HCT116 (cell line): ENCODE results near the gene PEAK3. TPM values are rescaled to one million over a fixed set of nuclear protein-coding genes. Genes with fewer than 3 reads are reported as not detected.
A peak's percentile ranks its signal among the peaks of the same experiment; 100 is the strongest.

ENCODE experiments used
- ATAC-seq: fragments of 200-7000 bp; cut with Tn5 transposase; 2 replicates; pipeline ENCODE4 v1.9.1; 2020; ENCODE audit warnings: mild to moderate bottlenecking, moderate library complexity
- BruUV-seq: library from RNA; stranded (reverse); fragments of 400-500 nt; replicated peaks from 2 replicates; lab custom pipeline; 2021; lab: Mats Ljungman, UMichigan
- CTCF ChIA-PET: fragments of 300-600 bp; sonication (Branson Sonifier 250); formaldehyde crosslinking; loops from one replicate; lab custom pipeline; 2021; ENCODE audit warnings: antibody characterized with exemption; lab: Charles Lee
- POLR2A ChIA-PET: fragments of 300-600, 350-600 bp; sonication (Branson Sonifier 250); formaldehyde crosslinking; loops from one replicate; lab custom pipeline; 2021; ENCODE audit warnings: antibody characterized with exemption; lab: Charles Lee
- RAD21 ChIA-PET, 2 experiments: fragments of 300-600 bp; sonication (Branson Sonifier 250); formaldehyde crosslinking; loops; one replicate each; lab custom pipeline; 2023; ENCODE audit warnings: low total read pairs in 2 of 2; ENCODE audit not compliant: uncharacterized antibody in 2 of 2, unreplicated experiment in 2 of 2, low non-redundant PET in 1 of 2; lab: Charles Lee
- DNase-seq: peaks from one replicate; pipeline ENCODE4 v3.0.0-alpha.2; 2010; ENCODE audit warnings: low read depth, low spot score
- H2AFZ ChIP-seq: fragments of 200-600 bp; shearing (Covaris generic), sonication (generic); 2 replicates; pipeline ENCODE4 v1.6.1; 2017; ENCODE audit warnings: low read depth, mixed run types, mixed read lengths, antibody characterized with exemption, low read length; ENCODE audit not compliant: poor library complexity, severe bottlenecking
- H3K27ac ChIP-seq: 2 replicates; pipeline ENCODE4 v1.5.1; 2012; ENCODE audit warnings: low read depth, low read length
- H3K27me3 ChIP-seq: fragments of 200-600 bp; sonication (generic); 2 replicates; pipeline ENCODE4 v1.6.1; 2016; ENCODE audit warnings: mixed run types, low read length, mixed read lengths; ENCODE audit not compliant: insufficient read depth
- H3K36me3 ChIP-seq, 2 experiments: fragments of 200-500 bp in 1 of 2; fragments of 200-600 bp in 1 of 2; sonication (Bioruptor generic) in 1 of 2; sonication (generic) in 1 of 2; 2 replicates each; pipeline versions ENCODE4 v1.5.1 to v1.6.1; 2014 to 2016; ENCODE audit warnings: low read length in 2 of 2, inconsistent platforms in 1 of 2, mixed read lengths in 1 of 2, mixed run types in 1 of 2; ENCODE audit not compliant: insufficient read depth in 2 of 2, control insufficient read depth in 1 of 2
- H3K4me1 ChIP-seq, 2 experiments: fragments of 200-600 bp in 1 of 2; sonication (generic) in 1 of 2; 2 replicates each; pipeline versions ENCODE4 v1.5.1 to v1.6.1; 2012 to 2017; ENCODE audit warnings: low read length in 2 of 2, inconsistent platforms in 1 of 2, mild to moderate bottlenecking in 1 of 2, mixed read lengths in 1 of 2, mixed run types in 1 of 2, moderate library complexity in 1 of 2; ENCODE audit not compliant: insufficient read depth in 2 of 2, control insufficient read depth in 1 of 2
- H3K4me2 ChIP-seq: fragments of 200-600 bp; sonication (generic); 2 replicates; pipeline ENCODE4 v1.6.1; 2017; ENCODE audit warnings: mixed run types, low read length, mixed read lengths
- H3K4me3 ChIP-seq, 2 experiments: fragments of 200-600 bp in 1 of 2; sonication (generic) in 1 of 2; replicated peaks in 1 of 2; 2 replicates each; pipeline ENCODE4 v1.5.1; 2011 to 2016; ENCODE audit warnings: low read length in 2 of 2, control low read depth in 1 of 2, low read depth in 1 of 2, mild to moderate bottlenecking in 1 of 2, mixed read lengths in 1 of 2, mixed run types in 1 of 2
- H3K79me2 ChIP-seq: fragments of 200-600 bp; sonication (generic); 2 replicates; pipeline ENCODE4 v1.6.1; 2017; ENCODE audit warnings: mild to moderate bottlenecking, mixed run types, low read length, moderate library complexity, mixed read lengths; ENCODE audit not compliant: insufficient read depth
- H3K9ac ChIP-seq: fragments of 200-600 bp; sonication (generic); 2 replicates; pipeline ENCODE4 v1.6.1; 2016; ENCODE audit warnings: low read length, mixed read lengths
- H3K9me2 ChIP-seq: fragments of 200-600 bp; sonication (generic), shearing (Covaris generic); 2 replicates; pipeline ENCODE4 v1.6.1; 2017; ENCODE audit warnings: mixed run types, mild to moderate bottlenecking, moderate library complexity; ENCODE audit not compliant: insufficient read depth
- H3K9me3 ChIP-seq, 2 experiments: fragments of 200-500 bp in 1 of 2; fragments of 200-600 bp in 1 of 2; sonication (Bioruptor generic) in 1 of 2; sonication (generic) in 1 of 2; 2 replicates each; pipeline ENCODE4 v1.6.1; 2014 to 2017; ENCODE audit warnings: low read length in 2 of 2, mixed read lengths in 2 of 2, inconsistent platforms in 1 of 2, low read depth in 1 of 2, mild to moderate bottlenecking in 1 of 2, mixed run types in 1 of 2, moderate library complexity in 1 of 2; ENCODE audit not compliant: control insufficient read depth in 1 of 2, insufficient read depth in 1 of 2
- H4K20me1 ChIP-seq: fragments of 200-600 bp; sonication (generic), shearing (Covaris generic); 2 replicates; pipeline ENCODE4 v1.6.1; 2017; ENCODE audit warnings: mixed run types, mild to moderate bottlenecking, moderate library complexity; ENCODE audit not compliant: insufficient read depth
- CBX3 ChIP-seq: IDR thresholded peaks from 2 replicates; pipeline ENCODE4 v1.6.1; 2012; ENCODE audit warnings: low read depth
- CEBPB ChIP-seq: IDR thresholded peaks from 2 replicates; pipeline ENCODE4 v1.6.1; 2012; ENCODE audit warnings: low read depth
- CTCF ChIP-seq, 3 experiments: fragments of 200-600 bp in 1 of 3; sonication (generic) in 1 of 3; IDR thresholded peaks in 2 of 3; conservative IDR thresholded peaks in 1 of 3; 2 replicates each; pipeline ENCODE4 v1.5.1; 2012 to 2017; ENCODE audit warnings: low read depth in 2 of 3, low read length in 2 of 3, antibody characterized with exemption in 1 of 3, borderline replicate concordance in 1 of 3, control low read depth in 1 of 3, mild to moderate bottlenecking in 1 of 3, mixed read lengths in 1 of 3, mixed run types in 1 of 3, moderate library complexity in 1 of 3; ENCODE audit not compliant: insufficient read depth in 1 of 3
- EGR1 ChIP-seq: IDR thresholded peaks from 2 replicates; pipeline ENCODE4 v1.6.1; 2012; ENCODE audit warnings: low read depth
- ELF1 ChIP-seq: IDR thresholded peaks from 2 replicates; pipeline ENCODE4 v1.6.1; 2012; ENCODE audit warnings: low read depth, borderline replicate concordance
- EZH2 ChIP-seq: fragments of 200-600 bp; sonication (generic); IDR thresholded peaks from 2 replicates; pipeline ENCODE4 v1.6.1; 2017; ENCODE audit warnings: antibody characterized with exemption, mixed run types
- JUND ChIP-seq: IDR thresholded peaks from 2 replicates; pipeline ENCODE4 v1.6.1; 2012
- POLR2A ChIP-seq: IDR thresholded peaks from 2 replicates; pipeline ENCODE4 v1.7.0; 2011; ENCODE audit warnings: borderline replicate concordance; ENCODE audit not compliant: insufficient read depth, insufficient read length; ENCODE audit errors: extremely low read depth
- POLR2AphosphoS5 ChIP-seq: IDR thresholded peaks from 2 replicates; pipeline ENCODE4 v1.6.1; 2011; ENCODE audit warnings: mild to moderate bottlenecking, low read depth, low read length, moderate library complexity
- ZBTB33 ChIP-seq: IDR thresholded peaks from 2 replicates; pipeline ENCODE4 v1.6.1; 2011; ENCODE audit warnings: mild to moderate bottlenecking, low read length, moderate library complexity; ENCODE audit not compliant: insufficient replicate concordance; ENCODE audit errors: extremely low read depth
- ZFX ChIP-seq: fragments of 450-650 bp; IDR thresholded peaks from 2 replicates; pipeline ENCODE4 v1.6.1; 2017
- intact Hi-C: fragments of 100-400 bp; cut with micrococcal nuclease; formaldehyde crosslinking; loops from 2 replicates; pipeline ENCODE4 v1.10.0; 2022
- total RNA-seq: library from RNA; stranded (reverse); gene quantifications from one replicate; pipeline ENCODE4 v1.2.1, GENCODE V29; 2021; ENCODE audit not compliant: unreplicated experiment
- TF ChIP-seq, protein P1 (sequence below): IDR thresholded peaks from 2 replicates; pipeline ENCODE4 v1.6.1; 2012; ENCODE audit warnings: low read depth

Gene PEAK3
- total RNA-seq, 1 experiment from 2014 or later: not detected

DNA sequence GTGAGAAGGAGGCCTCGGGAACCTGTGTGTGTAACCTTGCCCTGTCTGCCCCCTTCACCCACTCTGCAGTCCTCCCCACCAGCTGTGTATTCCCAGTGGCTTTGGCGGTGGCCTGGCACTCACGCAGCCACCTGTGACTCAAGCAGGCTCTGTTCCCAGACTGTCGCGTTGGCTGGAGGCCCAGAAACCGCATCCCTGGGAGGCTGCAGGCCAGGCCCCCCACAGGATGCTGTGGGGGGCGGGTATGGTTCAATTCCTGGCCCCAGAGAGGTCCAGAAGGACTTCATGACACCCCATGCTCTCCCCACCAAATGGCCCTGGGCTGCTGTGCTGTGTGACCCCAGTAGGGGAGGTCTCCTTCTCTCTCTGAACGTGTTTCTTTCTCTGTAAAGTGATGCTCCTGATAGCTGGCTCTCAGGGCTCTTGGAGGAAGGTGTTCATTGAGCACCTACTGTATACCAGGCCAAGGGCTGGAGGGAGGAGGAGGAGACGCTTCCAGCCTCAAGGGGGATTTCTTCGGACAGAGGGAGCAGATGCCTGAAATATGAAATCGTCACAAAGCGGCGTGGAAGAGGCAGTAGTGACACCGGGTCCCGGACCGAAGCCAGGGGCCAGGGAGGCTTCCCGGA lies 27.9 kb upstream of the PEAK3 start:
- Histone ChIP-seq H3K27ac (no peak overlapping the region), H3K4me3 (no peak overlapping the region), H3K79me2 (no peaks in the 10 kb centered on the region), H3K36me3 (no peaks in the 10 kb centered on the region), H3K4me1 (peaks cover 7 to 12% of the 10 kb centered on the region in 2 experiments), H3K9me2 (no peaks in the 10 kb centered on the region), H3K9ac (no peak overlapping the region), H3K4me2 (peak overlapping the region; percentile 21; the same call in 1 of the 2 replicates), H3K27me3 (no peaks in the 10 kb centered on the region), H2AFZ (no peak overlapping the region), H4K20me1 (no peaks in the 10 kb centered on the region), H3K9me3 (no peaks in the 10 kb centered on the region)
- BruUV-seq: no TSS peak
- DNase-seq: no peak
- TF ChIP-seq CEBPB (no peak), EGR1 (no peak), ZFX (no peak), POLR2A (no peak), CTCF (IDR thresholded peaks at IDR 0.05 in 2 of 3, conservative IDR thresholded peaks at IDR 0.05 in 1 of 3; ENCODE audit: borderline replicate concordance in 1 of 3, insufficient read depth in 1 of 3, low read depth in 2 of 3, low read length in 2 of 3) (no peak), JUND (no peak), POLR2AphosphoS5 (no peak), ZBTB33 (no peak), CBX3 (no peak), EZH2 (no peak), ELF1 (no peak)
- TF ChIP-seq, protein P1, sequence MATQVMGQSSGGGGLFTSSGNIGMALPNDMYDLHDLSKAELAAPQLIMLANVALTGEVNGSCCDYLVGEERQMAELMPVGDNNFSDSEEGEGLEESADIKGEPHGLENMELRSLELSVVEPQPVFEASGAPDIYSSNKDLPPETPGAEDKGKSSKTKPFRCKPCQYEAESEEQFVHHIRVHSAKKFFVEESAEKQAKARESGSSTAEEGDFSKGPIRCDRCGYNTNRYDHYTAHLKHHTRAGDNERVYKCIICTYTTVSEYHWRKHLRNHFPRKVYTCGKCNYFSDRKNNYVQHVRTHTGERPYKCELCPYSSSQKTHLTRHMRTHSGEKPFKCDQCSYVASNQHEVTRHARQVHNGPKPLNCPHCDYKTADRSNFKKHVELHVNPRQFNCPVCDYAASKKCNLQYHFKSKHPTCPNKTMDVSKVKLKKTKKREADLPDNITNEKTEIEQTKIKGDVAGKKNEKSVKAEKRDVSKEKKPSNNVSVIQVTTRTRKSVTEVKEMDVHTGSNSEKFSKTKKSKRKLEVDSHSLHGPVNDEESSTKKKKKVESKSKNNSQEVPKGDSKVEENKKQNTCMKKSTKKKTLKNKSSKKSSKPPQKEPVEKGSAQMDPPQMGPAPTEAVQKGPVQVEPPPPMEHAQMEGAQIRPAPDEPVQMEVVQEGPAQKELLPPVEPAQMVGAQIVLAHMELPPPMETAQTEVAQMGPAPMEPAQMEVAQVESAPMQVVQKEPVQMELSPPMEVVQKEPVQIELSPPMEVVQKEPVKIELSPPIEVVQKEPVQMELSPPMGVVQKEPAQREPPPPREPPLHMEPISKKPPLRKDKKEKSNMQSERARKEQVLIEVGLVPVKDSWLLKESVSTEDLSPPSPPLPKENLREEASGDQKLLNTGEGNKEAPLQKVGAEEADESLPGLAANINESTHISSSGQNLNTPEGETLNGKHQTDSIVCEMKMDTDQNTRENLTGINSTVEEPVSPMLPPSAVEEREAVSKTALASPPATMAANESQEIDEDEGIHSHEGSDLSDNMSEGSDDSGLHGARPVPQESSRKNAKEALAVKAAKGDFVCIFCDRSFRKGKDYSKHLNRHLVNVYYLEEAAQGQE: no peak
- intact Hi-C loops: no loop called here
- ATAC-seq: peak; percentile 65
- ChIA-PET RAD21 (no interaction called here), POLR2A (no interaction called here), CTCF (interaction anchor here (0.8 kb wide), 1 partner anchor 48 kb away, joined by 3 read pairs; no protein-coding TSS in a partner anchor)
